ENCODE measurements around the gene CAMK1D. TPM values are rescaled to one million over a fixed set of nuclear protein-coding genes. Genes with fewer than 3 reads are reported as not detected.
A peak's percentile ranks its signal among the peaks of the same experiment; 100 is the strongest.

CAMK1D gene
- total RNA-seq, 1 experiment from 2014 or later, result 6.3 TPM

GRCh38 chr10:12393831-12394230, 44.5 kb downstream of the CAMK1D start:
- peak overlapping the region in 1 of 3 experiments; percentile 15; a peak in 1 of 7 replicates for H3K27ac Mint-ChIP-seq
- H3K4me3 Mint-ChIP-seq, result no peak overlapping the region
- H3K27me3 Mint-ChIP-seq (ENCODE audit: low read depth), result no peaks in the 10 kb centered on the region
- Histone ChIP-seq H4K8ac (replicated peaks; ENCODE audit: insufficient read length, low read depth, low read length) (no peak overlapping the region), H4K91ac (ENCODE audit: insufficient read length, low read depth, low read length) (no peak overlapping the region), H3K4me2 (ENCODE audit: insufficient read depth, insufficient read length, low read length) (no peak overlapping the region), H2BK15ac (ENCODE audit: low read depth, low read length) (no peak overlapping the region), H3K23me2 (ENCODE audit: insufficient read length, low read depth, low read length, poor library complexity, severe bottlenecking) (no peaks in the 10 kb centered on the region), H3K18ac (ENCODE audit: insufficient read length, low read depth, low read length) (no peak overlapping the region), H4K5ac (ENCODE audit: insufficient read length, low read depth, low read length) (no peak overlapping the region), H3K79me1 (ENCODE audit: insufficient read depth, low read depth, low read length, poor library complexity, severe bottlenecking) (no peaks in the 10 kb centered on the region), H3K27me3 (ENCODE audit: insufficient read depth, low read length) (no peaks in the 10 kb centered on the region), H3K4ac (ENCODE audit: low read depth, low read length) (no peak overlapping the region), H3K56ac (ENCODE audit: insufficient read length, low read depth, low read length) (no peak overlapping the region), H2BK20ac (ENCODE audit: low read depth, low read length, poor library complexity, severe bottlenecking) (no peak overlapping the region), H3K4me1 (ENCODE audit: insufficient read depth, low read length) (0 out of 2 replicates have a peak, but pooled peaks cover 6% of the 10 kb centered on the region), H2BK5ac (ENCODE audit: insufficient read length, low read length) (no peak overlapping the region), H3K9ac (ENCODE audit: extremely low read depth, insufficient read length, low read length) (no peak overlapping the region), H3K9me3 (ENCODE audit: control insufficient read depth, low read depth, low read length) (no peaks in the 10 kb centered on the region), H3K14ac (ENCODE audit: insufficient read depth, low read length) (no peak overlapping the region), H3K79me2 (ENCODE audit: insufficient read depth, low read length) (0 out of 2 replicates have a peak, but pooled peaks cover 1% of the 10 kb centered on the region), H3K23ac (ENCODE audit: insufficient read length, low read depth, low read length) (no peak overlapping the region), H2AK5ac (ENCODE audit: insufficient read length, low read length) (no peak overlapping the region), H2BK12ac (ENCODE audit: insufficient read length, low read depth, low read length) (no peak overlapping the region), H3K27ac (ENCODE audit: insufficient read length, low read depth, low read length) (no peak overlapping the region), H2AFZ (ENCODE audit: low read length) (no peak overlapping the region), H2BK120ac (ENCODE audit: low read depth, low read length, poor library complexity, severe bottlenecking) (no peak overlapping the region), H3T11ph (ENCODE audit: low read length) (no peak overlapping the region), H4K20me1 (ENCODE audit: control insufficient read depth, insufficient read depth, insufficient read length) (peaks cover 4% of the 10 kb centered on the region)
- TF ChIP-seq CTCF (conservative IDR thresholded peaks at IDR 0.05), result no peak
- no peak for DNase-seq
- no peaks in the 10 kb centered on the region for H3K9me3 Mint-ChIP-seq
- peaks cover 23 to 29% of the 10 kb centered on the region in 2 experiments for H3K4me1 Mint-ChIP-seq
- no peaks in the 10 kb centered on the region for H3K36me3 Mint-ChIP-seq (ENCODE audit: insufficient read depth in 1 of 3, low read depth in 3 of 3)
- no CpG with 5 or more reads among the region's 13 CpGs for WGBS (ENCODE audit: extremely low coverage, insufficient read length, low lambda C conversion rate)

Data from H9 (cell line).